AG04450 (cell line): ENCODE results near the gene DHX34. TPM values are rescaled to one million over a fixed set of nuclear protein-coding genes. Genes with fewer than 3 reads are reported as not detected.

Experiments
- CTCF ChIA-PET: fragments of 300-600, 350-600 bp; formaldehyde crosslinking; extraction: SDS; loops from one replicate; lab custom pipeline; 2022; ENCODE audit warnings: antibody characterized with exemption, inconsistent platforms; lab: Charles Lee
- POLR2A ChIA-PET: fragments of 350-600 bp; formaldehyde crosslinking; extraction: SDS; loops from one replicate; lab custom pipeline; 2021; ENCODE audit warnings: antibody characterized with exemption, inconsistent platforms; lab: Yijun Ruan, JAX
- DNase-seq: peaks from one replicate; pipeline ENCODE4 v3.0.0-alpha.2; 2011; ENCODE audit warnings: low read depth, low spot score
- H3K27ac ChIP-seq: one replicate; pipeline ENCODE4 v1.5.1; 2012; ENCODE audit warnings: low read depth, low read length, control low read depth
- H3K27me3 ChIP-seq: one replicate; pipeline ENCODE4 v1.6.0; 2012; ENCODE audit warnings: low read length; ENCODE audit not compliant: control insufficient read depth, insufficient read depth
- H3K4me3 ChIP-seq: 2 replicates; pipeline ENCODE4 v1.5.1; 2011; ENCODE audit warnings: mild to moderate bottlenecking, low read depth, low read length, control low read depth
- H3K9me3 ChIP-seq: 2 replicates; pipeline ENCODE4 v1.5.1; 2012; ENCODE audit warnings: low read length; ENCODE audit not compliant: control insufficient read depth, insufficient read depth
- CTCF ChIP-seq: IDR thresholded peaks from 2 replicates; pipeline ENCODE4 v1.5.1; 2011; ENCODE audit warnings: low read depth, low read length, control low read depth, inconsistent platforms
- polyA plus RNA-seq: library from polyadenylated mRNA; depleted of rRNA; stranded (reverse); fragments of >200 nt; gene quantifications from 2 replicates; pipeline ENCODE4 v1.2.3, GENCODE V29; 2011; rRNA removed

Gene DHX34
- polyA plus RNA-seq, 1 experiment: 4.2 TPM

DNA sequence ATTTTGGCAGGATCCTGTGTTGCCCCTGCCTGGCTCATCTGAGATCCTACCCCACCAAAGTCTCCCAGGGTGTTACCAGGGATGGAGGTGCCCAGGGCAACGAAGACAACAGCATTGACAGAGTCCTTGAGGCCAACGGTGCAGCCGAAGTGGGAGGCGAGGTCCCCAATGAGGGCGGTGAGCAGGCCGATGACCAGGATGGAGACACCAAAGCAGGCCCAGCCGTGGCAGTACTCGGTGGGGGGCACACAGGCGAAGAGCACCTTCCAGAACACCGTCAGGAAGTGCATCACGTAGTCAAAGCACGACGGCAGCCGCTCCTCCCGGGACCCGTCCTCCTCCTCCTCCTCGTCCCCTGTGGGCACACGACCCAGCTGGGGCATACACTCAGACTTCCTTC, 83.0 kb downstream of the DHX34 start:
- ChIA-PET CTCF (interaction anchor here (1.4 to 9.0 kb wide), 3 partner anchors 83 to 276 kb away, joined by 4 to 212 read pairs (median 14); partner anchors contain the start of genes EHD2 and NAPA), POLR2A (interaction anchor here (0.7 kb wide), 1 partner anchor 140 kb away, joined by 4 read pairs; no protein-coding TSS in a partner anchor)
- Histone ChIP-seq H3K9me3 (no peaks in the 10 kb centered on the region; the same call in 1 of the 2 replicates), H3K27me3 (peaks cover 4% of the 10 kb centered on the region), H3K27ac (no peak overlapping the region), H3K4me3 (no peak overlapping the region)
- no peak for DNase-seq
- no peak for TF ChIP-seq CTCF

Other genes with a start within 250 kb of the DHX34 start
- gene ZC3H4, start 235.5 kb upstream of the DHX34 start, polyA plus RNA-seq: 4.9 and 7.3 TPM in 2 replicates
- gene SAE1, start 218.5 kb upstream of the DHX34 start, polyA plus RNA-seq: 142 and 165 TPM in 2 replicates
- gene BBC3, start 118.1 kb upstream of the DHX34 start, polyA plus RNA-seq: 3.6 and 4.4 TPM in 2 replicates
- gene CCDC9, start 92.8 kb upstream of the DHX34 start, polyA plus RNA-seq: 5.0 and 6.6 TPM in 2 replicates
- 2.4 and 5.0 TPM in 2 replicates for gene INAFM1, start 74.4 kb upstream of the DHX34 start, polyA plus RNA-seq
- gene C5AR1, start 39.5 kb upstream of the DHX34 start, polyA plus RNA-seq: 0.50 and 0.53 TPM in 2 replicates
- gene C5AR2, start 17.1 kb upstream of the DHX34 start, polyA plus RNA-seq: not detected in 2 replicates
- 21.6 and 27.2 TPM in 2 replicates for gene MEIS3, start 70.2 kb downstream of the DHX34 start, polyA plus RNA-seq
- gene SLC8A2, start 122.6 kb downstream of the DHX34 start, polyA plus RNA-seq: 0.05 TPM in 1 of 2 replicates, not detected in the other
- 5.7 and 7.4 TPM in 2 replicates for gene KPTN, start 134.9 kb downstream of the DHX34 start, polyA plus RNA-seq
- gene NAPA, start 165.7 kb downstream of the DHX34 start, polyA plus RNA-seq: 84.1 and 102 TPM in 2 replicates
- not detected in 2 replicates for gene ZNF541, start 223.8 kb downstream of the DHX34 start, polyA plus RNA-seq